HT1080 (cell line): ENCODE results near the gene ANGPTL7. TPM values are rescaled to one million over a fixed set of nuclear protein-coding genes. Genes with fewer than 3 reads are reported as not detected.

Source experiments
- DNase-seq: peaks from one replicate; pipeline ENCODE4 v3.0.0-alpha.2; 2015; ENCODE audit warnings: low read depth
- small RNA-seq: library from RNA; depleted of rRNA; stranded (forward); fragments of <200 nt; gene quantifications from one replicate; pipeline ENCODE3, GENCODE V24; 2014
- total RNA-seq: library from RNA; depleted of rRNA; stranded (reverse); fragments of >200 nt; shearing (Covaris generic); gene quantifications from 2 replicates; pipeline ENCODE4 v1.2.3, GENCODE V29; 2014; rRNA removed

The ANGPTL7 gene
- total RNA-seq, 1 experiment from 2014 or later = not detected

GRCh38 chr1:11204396-11205190 is 15.4 kb downstream of the ANGPTL7 start:
- no peak for DNase-seq

- DNase-seq = no peak
These were observed 18.9 kb downstream of the ANGPTL7 start for GRCh38 chr1:11207898-11208611.

- DNase-seq = no peak
These were observed 22.3 kb downstream of the ANGPTL7 start for GRCh38 chr1:11211461-11211860.

- no peak for DNase-seq
These were observed 22.9 kb downstream of the ANGPTL7 start for GRCh38 chr1:11211925-11212587.

GRCh38 chr1:11214698-11215380 is 25.7 kb downstream of the ANGPTL7 start:
- no peak for DNase-seq

GRCh38 chr1:11215381-11216005 is 26.3 kb downstream of the ANGPTL7 start:
- DNase-seq = no peak

GRCh38 chr1:11216074-11216473 is 26.9 kb downstream of the ANGPTL7 start:
- no peak for DNase-seq

- DNase-seq = no peak
These were observed 38.2 kb downstream of the ANGPTL7 start for GRCh38 chr1:11227106-11228077.

GRCh38 chr1:11229203-11229602 is 40.0 kb downstream of the ANGPTL7 start:
- DNase-seq = no peak

- DNase-seq = no peak
These were observed 44.1 kb downstream of the ANGPTL7 start for GRCh38 chr1:11233208-11233607.

GRCh38 chr1:11237356-11237755 is 48.2 kb downstream of the ANGPTL7 start:
- DNase-seq = no peak

GRCh38 chr1:11238311-11238710 is 49.2 kb downstream of the ANGPTL7 start:
- DNase-seq = no peak

GRCh38 chr1:11245248-11245647 is 56.1 kb downstream of the ANGPTL7 start:
- no peak for DNase-seq

Small RNA genes within 50 kb of the gene (small RNA-seq; reads per million reads assigned to genes)
- gene RNU6-291P = not detected
- not detected for gene RNU6-537P
- gene RPL39P6 = not detected

Other genes starting within 250 kb of the ANGPTL7 start
- 70.1 and 84.6 TPM in 2 replicates for gene TARDBP, start 176.7 kb upstream of the ANGPTL7 start, total RNA-seq
- not detected in 2 replicates for gene MASP2, start 142.1 kb upstream of the ANGPTL7 start, total RNA-seq
- 75.6 and 155 TPM in 2 replicates for gene SRM, start 129.3 kb upstream of the ANGPTL7 start, total RNA-seq
- gene EXOSC10, start 89.5 kb upstream of the ANGPTL7 start, total RNA-seq = 80.8 and 84.8 TPM in 2 replicates
- gene MTOR, start 73.2 kb downstream of the ANGPTL7 start, total RNA-seq = 33.6 and 45.2 TPM in 2 replicates
- gene UBIAD1, start 83.8 kb downstream of the ANGPTL7 start, total RNA-seq = 19.0 and 21.2 TPM in 2 replicates